Gastrocnemius medialis (tissue), 4 donors: ENCODE data around the gene XYLT1.

ENCODE experiments used
- POLR2A ChIP-seq, 2 donors: fragments of 450-650 bp; IDR thresholded peaks; one replicate each; pipeline ENCODE4 v1.6.1; 2017; ENCODE audit warnings: antibody characterized with exemption in 2 of 2, mild to moderate bottlenecking in 2 of 2, moderate library complexity in 2 of 2
- TF ChIP-seq, protein P1 (sequence below), 5 experiments: fragments of 450-650 bp in 3 of 5; fragments of 200-600 bp in 2 of 5; sonication (generic) in 2 of 5; IDR thresholded peaks in 4 of 5; conservative IDR thresholded peaks in 1 of 5; 1 replicate in 4 of 5; 2 replicates in 1 of 5; pipeline ENCODE4 v1.5.1; 2016 to 2019; ENCODE audit warnings: antibody characterized with exemption in 5 of 5, mild to moderate bottlenecking in 3 of 5, moderate library complexity in 3 of 5

DNA sequence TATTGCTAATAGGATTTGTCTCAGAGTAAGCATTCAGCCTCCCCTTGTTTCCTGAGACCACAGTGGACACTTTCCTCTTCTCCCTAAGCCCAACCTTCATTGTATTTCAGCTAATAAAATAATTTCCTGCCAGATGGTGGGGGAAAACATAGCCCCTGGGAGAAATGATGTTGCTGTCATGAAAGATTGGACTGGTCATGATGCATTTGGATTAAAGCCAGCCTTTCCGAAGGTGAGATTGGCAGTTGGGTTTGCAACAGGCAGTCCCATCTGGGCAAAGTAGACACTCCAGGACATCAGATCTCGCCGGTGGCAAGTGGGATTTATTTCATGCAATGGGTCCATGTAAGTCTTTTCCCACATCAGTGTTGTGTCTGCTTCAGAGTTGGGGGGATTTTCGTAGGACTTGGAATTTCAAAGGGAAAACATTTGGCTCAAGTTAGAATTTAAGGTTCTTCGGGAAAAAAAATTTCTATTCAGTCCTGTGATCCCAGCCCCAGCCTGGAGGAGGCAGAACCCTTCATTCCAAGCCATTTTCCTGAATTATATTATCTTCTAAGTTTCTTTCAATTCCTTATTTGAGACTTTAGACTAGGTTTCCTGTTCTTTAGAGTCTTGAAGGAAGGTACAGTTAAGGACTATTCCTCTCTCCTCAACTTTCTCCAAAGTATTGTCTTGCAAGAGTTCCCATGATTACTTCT is 391.7 kb downstream of the XYLT1 start:
- TF ChIP-seq, protein P1, sequence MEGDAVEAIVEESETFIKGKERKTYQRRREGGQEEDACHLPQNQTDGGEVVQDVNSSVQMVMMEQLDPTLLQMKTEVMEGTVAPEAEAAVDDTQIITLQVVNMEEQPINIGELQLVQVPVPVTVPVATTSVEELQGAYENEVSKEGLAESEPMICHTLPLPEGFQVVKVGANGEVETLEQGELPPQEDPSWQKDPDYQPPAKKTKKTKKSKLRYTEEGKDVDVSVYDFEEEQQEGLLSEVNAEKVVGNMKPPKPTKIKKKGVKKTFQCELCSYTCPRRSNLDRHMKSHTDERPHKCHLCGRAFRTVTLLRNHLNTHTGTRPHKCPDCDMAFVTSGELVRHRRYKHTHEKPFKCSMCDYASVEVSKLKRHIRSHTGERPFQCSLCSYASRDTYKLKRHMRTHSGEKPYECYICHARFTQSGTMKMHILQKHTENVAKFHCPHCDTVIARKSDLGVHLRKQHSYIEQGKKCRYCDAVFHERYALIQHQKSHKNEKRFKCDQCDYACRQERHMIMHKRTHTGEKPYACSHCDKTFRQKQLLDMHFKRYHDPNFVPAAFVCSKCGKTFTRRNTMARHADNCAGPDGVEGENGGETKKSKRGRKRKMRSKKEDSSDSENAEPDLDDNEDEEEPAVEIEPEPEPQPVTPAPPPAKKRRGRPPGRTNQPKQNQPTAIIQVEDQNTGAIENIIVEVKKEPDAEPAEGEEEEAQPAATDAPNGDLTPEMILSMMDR (IDR thresholded peaks at IDR 0.05 in 4 of 5, conservative IDR thresholded peaks at IDR 0.05 in 1 of 5) = no peak
- no peak for TF ChIP-seq POLR2A (IDR thresholded peaks at IDR 0.05)
